HG03378 (cell line): Measurements from ENCODE around the gene SEMA4C.

Source experiments
- ATAC-seq: cut with Tn5 transposase; IDR thresholded peaks from one replicate; pipeline ENCODE4 v1.9.1; 2021; ENCODE audit warnings: mild to moderate bottlenecking, moderate library complexity; ENCODE audit not compliant: unreplicated experiment

SEMA4C gene, protein sequence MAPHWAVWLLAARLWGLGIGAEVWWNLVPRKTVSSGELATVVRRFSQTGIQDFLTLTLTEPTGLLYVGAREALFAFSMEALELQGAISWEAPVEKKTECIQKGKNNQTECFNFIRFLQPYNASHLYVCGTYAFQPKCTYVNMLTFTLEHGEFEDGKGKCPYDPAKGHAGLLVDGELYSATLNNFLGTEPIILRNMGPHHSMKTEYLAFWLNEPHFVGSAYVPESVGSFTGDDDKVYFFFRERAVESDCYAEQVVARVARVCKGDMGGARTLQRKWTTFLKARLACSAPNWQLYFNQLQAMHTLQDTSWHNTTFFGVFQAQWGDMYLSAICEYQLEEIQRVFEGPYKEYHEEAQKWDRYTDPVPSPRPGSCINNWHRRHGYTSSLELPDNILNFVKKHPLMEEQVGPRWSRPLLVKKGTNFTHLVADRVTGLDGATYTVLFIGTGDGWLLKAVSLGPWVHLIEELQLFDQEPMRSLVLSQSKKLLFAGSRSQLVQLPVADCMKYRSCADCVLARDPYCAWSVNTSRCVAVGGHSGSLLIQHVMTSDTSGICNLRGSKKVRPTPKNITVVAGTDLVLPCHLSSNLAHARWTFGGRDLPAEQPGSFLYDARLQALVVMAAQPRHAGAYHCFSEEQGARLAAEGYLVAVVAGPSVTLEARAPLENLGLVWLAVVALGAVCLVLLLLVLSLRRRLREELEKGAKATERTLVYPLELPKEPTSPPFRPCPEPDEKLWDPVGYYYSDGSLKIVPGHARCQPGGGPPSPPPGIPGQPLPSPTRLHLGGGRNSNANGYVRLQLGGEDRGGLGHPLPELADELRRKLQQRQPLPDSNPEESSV

DNA sequence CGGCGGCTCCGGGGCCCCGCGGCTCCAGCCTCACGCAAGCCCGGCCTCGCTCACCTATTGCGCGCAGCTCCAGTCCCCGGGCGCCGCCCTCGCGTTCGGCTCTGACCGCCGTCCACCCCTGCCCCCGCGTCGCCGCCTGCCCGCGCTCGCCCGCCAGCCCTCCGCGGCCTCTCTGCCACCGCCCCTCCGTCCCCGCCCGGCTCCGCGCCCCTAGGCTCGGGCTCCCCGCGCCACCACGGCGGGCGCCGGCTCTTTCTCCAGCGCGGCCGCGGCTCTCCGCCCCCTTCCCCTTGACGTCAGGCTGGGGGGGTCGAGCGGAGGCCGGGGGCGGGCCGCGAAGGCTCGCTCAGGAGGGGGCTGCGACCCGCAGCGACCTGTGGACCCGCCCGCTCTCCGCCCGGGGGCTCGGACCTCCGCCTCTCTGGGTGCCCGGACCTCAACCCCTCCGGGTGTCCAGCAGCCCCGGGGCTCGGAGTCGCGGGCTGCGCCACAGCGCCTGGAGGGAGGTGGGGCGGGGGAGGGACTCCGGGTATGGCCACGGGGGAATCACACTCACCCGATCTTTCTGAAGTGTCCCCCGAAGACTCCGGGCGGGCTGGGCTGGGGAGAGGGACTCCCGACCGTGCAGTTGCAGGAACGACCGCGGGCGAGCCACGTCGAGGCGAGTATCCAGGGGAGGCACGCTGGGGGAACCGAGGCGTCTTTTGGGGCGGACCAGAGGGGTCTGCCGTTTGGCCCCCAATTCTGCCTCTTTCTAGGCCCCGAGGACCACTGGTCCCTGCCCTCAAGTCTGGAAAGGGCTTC is at the start of gene SEMA4C:
Gene SEMA4C (minus strand): TSS at position 259 of the 804 bp plus-strand sequence. CDS start 2,194 bp downstream, outside the sequence.
- no peak for ATAC-seq

DNA sequence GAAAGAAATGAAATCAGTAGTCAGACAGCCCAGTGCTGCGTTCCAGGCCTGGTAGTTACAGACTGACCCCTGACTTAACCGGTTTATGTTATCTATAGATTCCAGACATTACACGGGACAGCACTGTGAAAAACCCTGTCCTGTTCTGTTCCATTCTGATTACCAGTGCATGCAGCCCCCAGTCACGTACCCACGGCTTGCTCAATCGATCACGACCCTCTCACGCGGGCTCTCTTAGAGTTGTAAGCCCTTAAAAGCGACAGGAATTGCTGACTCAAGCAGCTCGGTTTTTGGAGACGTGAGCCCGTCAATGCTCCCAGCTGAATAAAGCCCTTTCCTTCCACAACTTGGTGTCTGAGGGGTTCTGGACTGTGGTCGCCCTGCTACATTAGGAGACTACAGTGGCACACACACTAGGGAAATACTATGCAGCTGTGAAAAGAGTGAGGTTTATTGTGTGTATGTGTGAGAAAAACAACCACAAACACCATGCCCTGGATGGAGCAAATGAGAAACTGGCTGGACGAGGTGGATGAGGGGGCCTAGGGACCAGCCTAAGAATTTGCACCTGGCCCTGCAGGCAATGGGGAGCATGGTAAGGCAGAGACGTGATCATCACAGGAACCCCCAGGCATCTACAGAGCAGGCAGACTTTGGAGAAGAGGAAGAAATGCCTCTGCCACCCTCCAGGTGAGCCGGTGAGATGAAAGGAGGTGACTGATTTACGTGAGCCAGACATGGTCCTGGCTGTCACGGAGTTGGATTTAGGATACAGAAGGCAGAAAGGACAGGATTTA is 49.1 kb upstream of the SEMA4C start:
- ATAC-seq: no peak

DNA sequence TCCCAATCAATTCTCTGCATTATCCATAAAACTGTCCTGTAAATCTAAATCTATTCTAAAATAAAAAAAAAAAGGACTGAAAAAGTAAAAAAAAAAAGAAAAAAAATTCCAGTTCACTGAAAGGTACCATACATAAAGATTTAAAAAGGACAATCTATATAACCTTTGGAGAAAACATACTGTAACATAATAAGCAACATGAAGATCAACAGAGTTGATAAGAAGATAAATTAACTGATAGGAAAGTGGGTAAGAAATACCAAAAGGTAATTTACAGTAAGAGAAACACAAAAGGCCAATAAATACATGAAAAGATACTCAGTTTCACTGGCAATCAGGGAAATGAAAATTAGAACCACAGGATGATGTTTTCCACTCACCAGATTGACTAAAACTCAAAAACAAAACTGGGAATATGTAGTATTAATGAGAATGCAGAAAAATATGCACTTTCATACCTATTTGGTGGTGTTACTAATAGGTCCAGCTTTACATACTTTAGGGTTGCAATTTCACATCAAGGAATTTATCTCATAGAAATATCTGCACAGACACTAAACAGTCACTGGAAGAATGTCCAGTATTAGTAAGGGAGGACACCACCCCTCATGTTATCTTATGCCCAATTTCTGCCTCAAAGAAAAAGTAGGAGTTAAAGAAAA is 48.3 kb upstream of the SEMA4C start:
- no peak for ATAC-seq

DNA sequence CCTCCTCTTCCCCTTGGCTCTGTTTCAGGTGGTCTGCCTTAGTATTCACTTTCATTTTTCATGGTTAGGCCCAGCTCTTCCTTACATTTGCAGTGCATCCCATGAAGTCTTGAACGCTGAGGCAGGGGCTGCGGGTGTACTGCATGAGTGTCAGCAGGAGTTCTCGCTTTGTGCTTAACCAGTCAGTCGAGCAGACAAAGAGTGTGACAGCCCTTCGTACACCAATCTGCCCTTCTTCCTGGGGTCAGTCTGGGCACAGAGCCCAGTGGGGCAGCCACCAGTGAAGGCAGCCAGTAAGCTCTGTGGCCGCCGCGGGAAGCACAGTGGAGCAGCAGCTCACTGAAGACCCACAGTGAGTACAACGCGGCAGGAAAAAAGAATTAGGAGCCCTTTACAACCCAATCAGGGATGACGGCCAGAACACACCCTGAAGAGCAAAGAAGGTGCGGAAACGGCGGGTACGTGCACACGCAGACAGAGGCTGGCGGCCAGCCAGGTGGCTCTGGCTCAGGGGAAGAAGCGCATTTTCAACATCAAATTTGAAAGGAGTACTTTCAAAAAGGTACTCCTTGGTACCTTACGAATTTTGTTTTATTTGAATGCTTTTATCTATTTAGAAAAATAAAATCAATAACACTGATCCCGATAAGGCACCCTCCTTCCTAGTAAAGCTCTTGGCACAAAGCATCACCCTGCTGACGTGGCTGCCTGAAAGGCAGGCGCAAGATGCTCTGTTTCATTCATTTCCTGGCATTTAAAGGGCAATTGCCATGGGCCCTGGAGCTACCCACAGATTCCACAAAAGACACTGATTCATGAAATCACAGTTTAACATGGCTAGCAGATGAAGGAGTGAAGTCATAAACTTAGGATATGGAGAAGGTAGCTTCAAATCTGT is 47.0 kb upstream of the SEMA4C start:
- no peak for ATAC-seq

DNA sequence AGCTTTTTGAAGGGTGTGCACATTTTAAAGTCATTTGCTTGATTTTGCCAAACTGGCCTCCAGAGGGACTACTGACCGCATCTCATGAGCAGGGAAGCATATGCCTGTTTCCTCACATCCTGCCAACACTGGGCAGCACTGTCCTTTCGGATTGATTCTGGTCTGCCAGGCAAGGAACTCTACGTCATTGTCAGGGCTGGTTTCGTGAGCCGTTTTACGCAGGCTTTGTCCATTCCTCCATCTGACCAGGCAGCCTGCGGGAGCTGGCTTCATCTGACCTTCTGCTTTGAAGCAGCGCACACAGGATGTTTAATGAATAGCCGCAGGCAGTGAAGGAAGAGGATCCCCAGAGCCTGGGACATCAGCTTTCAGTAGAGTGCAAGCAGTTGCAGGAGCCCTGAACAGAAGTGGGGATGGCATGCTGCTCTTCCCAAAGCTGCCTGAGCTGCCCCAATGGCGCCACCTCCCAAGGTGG is 46.3 kb upstream of the SEMA4C start:
- no peak for ATAC-seq

DNA sequence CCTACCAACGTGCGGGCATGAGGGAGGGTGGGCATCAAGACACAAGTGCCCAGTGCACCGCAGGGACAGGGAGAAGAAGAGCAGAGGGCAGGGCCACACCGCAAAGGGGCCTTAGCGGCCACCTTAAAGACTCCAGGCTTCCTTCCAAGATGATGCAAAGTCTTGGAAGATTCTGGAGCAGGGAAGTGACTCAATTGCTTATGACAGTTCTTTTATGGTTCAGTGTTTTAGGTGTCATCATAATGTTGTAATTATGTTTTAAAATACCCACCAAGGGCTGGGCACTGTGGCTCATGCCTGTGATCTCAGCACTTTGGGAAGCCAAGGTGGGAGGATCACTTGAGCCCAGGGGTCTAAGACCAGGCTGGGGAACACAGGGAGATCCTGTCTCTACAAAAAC is 44.5 kb upstream of the SEMA4C start:
- no peak for ATAC-seq

DNA sequence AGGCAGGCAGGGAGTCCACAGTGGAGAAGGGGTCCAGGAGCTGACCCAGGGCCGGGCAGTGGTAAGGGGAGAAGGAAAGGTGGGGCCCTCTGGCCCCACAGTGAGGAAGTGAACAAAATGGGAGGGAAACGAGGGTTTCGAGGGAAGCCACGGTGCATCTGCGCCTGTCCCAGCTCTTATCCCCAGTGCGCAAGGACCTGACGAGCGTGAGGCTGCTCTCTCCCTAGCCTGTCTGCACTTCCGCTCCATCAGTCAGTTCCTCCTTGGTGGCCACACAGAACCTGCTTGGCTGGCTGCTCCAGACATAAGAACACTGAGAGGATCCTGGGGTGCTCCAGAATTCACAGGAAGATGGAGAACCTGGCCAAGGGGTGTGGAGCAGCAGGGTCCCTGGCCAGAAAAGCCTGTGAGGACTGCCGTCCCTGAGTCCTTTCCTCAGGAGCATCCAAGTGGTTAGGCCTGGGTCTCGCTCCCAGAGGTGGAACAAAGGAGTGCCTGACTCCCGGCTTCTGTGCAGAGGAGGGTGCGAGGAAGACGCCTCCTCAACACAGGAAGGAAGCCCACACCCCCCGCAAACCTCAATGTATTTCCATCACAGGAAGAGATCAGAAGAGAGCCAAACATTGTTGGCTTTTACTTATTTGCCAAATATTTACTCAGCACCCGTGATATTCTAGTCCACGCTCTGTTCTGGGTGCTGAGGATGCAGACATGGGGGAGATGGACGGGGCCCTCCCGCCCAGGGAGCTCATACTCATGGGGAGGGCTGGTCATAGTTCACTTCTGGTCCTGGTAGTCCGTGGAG is 43.7 kb upstream of the SEMA4C start:
- ATAC-seq: no peak

DNA sequence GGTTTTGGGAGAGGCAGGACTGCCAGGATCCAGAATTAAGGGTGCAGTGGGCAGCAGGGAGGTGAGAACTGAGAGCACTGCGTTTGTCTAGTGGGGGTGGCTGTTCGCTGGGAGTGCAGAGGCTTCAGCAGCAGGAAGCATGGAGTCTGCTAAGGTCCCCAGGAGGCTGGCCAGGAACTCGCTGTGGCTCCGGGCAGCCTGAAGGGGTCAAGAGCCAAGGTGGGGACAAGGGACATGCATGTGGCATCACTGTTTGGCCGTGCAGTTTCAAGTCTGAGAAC is 43.2 kb upstream of the SEMA4C start:
- ATAC-seq: no peak

DNA sequence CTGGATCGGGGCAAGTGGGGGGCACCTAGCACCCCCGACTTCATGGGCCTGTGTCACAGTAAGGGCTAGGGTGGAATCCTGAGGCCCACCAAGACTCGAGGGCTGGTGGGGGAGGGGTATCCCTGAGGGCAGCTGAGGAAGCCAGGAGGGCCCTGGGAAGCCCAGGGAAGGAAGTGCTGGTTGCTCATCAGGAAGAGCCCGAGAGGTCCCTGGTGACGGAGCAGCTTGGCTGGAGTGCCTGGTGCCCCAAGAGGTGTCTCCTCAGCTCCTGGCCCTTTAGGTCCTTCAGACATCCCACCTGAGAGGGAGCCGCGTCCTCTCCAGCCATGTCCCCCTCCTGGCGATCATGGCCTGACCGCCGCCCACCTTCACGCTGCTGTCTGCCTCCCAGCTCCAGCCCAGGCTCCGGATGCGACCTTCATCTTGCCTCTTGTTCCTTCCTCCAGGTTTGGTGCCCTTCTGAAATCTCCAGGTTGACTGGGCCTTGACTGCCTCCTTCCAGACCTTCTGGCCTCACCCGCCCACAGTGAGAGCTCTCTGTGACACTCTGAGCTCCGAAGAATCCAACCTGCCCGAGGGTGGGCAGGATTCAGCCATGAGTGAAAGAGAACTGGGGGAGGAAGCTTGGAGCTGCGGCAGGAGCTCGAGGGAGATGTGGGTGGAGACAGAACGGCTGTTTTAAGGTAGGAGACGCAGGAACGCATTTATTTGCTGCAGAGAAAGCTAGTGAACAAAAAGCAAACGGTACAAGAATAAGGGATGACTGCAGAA is 42.7 kb upstream of the SEMA4C start:
- no peak for ATAC-seq

DNA sequence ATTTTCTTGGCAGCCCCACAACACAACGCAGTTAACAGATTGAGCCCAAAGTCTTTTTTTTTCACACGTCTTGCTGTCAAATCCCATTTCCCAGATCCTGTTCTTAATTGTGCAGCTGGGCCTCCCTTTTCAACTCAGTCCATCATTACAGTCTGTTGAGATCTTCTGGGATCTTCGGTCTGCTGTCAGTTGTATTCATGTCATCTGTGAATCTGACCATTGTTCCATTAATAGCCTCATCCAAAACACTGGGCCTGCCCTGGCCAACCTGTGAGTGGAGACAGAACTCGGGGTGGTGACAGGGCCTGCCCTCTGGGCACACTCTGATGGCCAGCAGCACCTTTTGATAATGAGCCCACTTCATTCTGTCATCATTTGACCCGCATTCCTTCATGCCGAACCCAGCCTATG is 39.7 kb upstream of the SEMA4C start:
- ATAC-seq: no peak

DNA sequence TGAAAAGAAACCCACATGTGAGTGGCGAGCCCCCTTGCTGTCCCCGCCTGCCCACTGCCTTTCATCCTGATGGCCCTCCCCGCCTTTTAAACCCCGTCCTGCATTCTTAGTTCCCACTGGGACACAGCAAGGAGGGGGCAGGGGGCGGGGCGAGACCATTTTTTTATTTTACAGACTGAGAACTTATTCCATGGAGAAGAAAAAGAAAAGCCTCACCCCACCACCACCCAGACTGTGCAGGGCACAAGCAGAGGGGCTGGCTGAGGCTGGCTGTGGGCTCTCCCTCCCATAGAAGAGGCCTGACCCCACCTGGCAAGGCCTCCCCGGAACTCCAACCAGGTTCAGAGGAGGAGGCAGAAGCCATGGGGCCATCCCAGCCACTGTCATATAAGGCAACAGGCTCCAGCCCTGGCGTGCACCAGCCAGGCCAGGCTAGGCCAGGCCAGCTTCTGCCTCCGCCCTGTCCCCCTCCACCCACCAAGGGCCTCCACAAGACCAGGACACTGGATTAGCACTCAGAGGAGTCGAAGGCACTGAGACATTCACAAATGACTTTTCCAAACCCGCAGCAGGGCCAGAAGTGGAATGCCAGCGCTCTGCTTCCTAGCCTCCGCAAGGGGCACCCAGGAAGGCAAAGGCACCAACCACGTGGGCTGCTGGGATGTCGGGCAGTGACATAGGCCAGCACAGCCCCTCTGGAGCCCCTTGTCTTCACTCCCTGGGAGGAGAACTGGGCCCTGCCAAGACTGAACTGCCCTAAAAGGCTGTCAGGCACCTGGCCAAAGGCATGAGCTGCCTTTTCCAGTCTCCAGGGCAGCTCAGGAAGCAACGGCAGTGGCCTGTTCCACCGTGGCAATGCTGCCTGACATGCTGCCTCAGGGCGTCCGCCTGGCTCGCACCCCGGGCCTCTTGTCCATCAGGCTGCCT is 37.5 kb upstream of the SEMA4C start:
- ATAC-seq: no peak

DNA sequence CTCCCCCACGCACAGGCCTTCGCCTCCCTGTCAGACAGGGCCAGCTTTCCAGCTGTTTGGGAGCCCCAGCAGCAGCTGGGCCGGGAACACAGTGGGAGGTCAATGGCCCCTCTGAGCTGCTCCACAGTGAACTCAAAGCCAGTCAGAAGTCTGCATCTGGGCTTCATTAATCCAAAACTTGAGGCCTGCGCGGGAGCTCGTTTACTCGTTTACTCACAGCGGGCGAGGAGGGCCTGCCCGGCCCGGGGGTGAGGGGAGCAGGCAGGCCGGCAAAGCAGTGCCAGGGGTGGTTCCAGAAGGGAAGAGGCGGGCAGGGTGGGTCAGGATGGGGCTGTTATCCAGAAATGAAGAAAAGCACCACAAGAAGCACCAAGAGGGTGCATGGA is 36.8 kb upstream of the SEMA4C start:
- ATAC-seq: no peak

DNA sequence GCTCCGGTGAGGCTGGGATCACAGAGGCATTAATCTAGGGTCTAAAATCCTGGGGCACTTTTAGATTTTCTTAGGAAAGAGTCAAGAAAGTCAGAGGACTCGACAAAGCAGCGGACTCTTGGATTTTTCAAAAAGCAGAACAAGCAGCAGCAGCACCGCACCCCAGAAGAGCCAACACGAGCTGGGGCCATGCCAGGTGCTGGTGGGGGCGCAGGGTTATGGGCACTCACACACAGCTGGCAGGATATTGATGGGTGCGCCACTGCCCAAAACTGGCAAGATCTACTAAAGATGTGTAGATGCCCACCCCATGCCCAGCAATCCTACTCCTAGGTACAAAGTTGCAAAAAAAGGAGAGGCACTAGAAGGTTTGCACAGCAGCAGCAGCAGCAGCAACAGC is 33.9 kb upstream of the SEMA4C start:
- ATAC-seq: no peak

DNA sequence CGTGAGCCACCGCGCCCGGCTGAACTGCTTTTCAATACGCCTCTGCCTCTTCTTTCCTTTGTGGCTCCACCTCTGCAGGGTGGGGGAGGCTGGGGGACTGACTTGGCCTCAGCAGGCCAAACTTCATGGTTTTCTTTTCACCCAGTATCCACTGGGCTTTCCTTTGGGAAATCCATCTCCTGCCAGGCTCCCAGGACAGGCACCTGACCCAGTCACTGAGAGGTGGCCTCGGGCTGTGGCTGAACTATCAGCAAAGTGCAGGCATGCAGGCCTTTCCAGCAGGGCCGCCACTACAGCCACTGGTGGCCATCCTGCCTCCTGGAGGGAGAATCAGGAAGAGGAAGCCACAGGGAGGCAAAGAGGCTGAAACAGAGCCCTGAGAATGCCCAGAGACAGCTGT is 33.4 kb upstream of the SEMA4C start:
- no peak for ATAC-seq

DNA sequence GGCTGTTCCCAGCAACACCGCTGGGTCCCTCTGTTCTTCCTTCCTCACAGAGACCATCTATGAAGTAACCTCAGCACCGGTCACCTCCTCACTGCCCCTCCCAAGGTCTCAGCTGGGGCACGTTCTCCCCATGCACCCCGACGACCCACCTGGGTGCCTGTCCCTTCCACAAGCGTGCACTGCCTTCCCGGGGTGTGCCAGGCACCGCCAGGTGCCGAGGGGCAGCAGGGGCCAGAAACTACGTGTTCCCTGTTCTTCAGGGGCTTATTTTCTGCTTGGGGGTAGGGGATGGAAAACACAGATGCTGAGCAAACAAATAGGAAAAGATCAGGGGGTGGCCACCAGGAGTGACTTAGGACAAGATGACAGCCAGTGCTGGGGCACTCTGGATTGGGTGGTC is 30.4 kb upstream of the SEMA4C start:
- ATAC-seq: no peak

DNA sequence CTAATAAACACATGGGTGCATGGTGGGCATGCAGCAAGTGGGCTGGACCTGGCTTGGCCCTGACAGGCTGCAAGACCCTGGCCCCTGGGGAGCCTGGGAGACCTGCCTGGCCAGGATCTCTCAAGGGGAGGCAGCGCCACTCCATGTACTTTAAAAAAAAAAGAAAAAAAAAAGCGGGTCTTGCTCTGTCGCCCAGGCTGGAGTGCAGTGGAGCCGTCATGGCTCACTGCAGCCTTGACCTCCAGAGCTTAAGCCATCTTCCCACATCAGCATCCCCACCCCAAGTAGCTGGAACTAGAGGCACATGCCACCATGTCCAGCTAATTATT is 29.5 kb upstream of the SEMA4C start:
- ATAC-seq: no peak
